Fibroblast of upper back skin (primary cell): ENCODE data around the gene UTP25.
"Not testable (repeated sequence)": the region's sequence is repeated elsewhere in the genome, so short reads cannot be mapped to it uniquely, and the experiment has no call there.

Experiments used
- DNase-seq: peaks from one replicate; pipeline ENCODE4 v3.0.0-alpha.2; 2013

The UTP25 gene, protein sequence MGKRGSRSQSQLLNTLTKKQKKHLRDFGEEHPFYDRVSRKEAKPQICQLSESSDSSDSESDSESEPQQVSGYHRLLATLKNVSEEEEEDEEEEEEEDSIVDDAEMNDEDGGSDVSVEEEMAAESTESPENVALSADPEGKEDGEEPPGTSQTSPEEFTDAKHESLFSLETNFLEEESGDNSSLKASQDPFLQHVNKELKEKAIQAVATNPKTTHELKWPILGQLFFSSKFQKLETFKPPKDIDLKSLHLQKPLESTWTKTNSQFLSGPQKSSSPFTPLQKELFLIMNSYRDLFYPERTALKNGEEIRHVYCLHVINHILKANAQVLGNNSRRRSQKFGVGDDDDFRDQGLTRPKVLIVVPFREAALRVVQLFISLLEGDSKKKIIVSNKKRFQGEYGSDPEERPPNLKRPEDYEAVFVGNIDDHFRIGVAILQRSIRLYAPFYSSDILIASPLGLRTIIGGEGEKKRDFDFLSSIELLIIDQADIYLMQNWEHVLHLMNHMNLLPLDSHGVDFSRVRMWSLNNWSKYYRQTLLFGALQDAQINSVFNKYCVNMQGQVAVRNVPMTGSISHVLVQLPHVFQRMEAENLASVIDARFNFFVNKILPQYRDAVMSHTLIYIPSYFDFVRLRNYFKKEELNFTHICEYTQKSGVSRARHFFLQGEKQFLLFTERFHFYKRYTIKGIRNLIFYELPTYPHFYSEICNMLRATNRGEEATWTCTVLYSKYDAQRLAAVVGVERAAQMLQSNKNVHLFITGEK

DNA sequence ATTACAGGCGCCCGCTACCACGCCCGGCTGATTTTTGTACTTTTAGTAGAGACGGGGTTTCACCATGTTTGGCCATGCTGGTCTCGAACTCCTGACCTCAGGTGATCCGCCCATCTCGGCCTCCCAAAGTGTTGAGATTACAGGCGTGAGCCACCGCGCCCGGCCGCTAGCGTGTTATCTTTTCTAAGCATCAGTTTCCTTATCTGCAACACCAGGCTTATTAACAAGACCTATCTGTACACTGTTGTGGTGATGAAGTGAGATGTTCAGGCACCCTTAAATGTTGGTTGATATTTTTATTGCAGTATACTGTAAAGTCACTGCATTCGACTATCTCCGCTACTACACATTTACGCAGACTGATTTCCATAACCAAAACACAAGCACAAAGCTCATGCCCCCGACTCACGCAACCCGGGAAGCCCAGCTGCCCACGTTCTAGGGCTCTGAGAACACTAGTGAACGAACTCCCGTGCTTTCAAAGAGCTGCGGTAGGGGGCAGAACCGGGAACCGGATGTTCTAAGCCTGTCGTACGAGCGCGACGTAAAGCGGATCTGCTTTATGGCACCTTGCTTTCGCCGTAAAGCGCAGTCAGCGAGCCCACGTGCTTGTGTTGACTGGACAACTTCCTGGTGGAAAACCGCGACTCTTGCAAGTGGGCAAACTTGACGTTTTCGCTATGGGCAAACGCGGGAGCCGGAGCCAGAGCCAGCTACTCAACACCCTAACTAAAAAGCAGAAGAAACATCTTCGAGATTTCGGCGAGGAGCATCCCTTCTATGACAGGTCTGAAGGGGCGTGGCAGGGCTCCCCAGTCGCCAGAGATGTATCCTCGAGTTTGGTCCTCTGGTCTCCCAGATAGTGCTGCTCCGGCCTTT, at the start of gene UTP25:
Gene UTP25 (plus strand): TSS at position 589 of the 879 bp plus-strand sequence. CDS start 92 bp downstream, at position 681.
- peak; percentile 96 for DNase-seq

DNA sequence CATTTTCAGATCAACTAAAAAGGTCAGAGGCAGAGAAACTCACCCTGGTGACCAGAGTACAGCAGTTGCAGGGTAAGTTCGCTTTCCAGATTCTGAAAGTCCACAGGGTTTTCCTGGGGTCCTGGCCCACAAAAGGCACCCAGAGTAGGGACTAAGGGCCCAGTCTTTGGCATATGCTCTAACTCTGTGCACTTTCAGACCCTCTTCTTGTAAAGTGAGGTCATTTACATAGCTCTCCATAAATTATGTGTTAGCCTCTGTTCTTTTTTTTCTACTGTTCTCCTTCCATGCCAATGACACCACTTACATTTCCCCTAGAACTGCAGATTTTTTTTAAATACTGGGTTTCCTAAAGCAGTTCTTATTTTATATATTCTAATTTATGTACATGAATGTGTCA, 49.7 kb upstream of the UTP25 start:
- no peak for DNase-seq

DNA sequence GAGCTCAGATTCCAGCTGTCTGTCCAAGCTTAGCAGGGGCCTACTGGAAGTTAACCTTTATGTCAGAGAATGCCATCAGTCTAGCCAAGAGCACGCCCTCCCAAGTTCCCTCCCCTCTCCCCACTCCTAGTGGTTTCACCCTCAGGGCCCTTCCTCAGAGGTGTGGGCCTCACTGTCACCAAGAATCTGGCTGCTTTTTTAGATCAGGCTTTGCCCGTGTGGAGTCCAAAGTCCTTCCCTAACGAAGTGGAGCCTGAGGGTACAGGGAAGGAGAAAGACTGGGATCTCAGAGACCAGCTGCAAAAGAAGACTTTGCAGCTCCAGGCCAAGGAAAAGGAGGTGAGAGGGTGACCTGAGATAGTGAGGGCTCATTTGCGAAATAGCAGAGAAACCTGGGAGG, 47.5 kb upstream of the UTP25 start:
- no peak for DNase-seq

DNA sequence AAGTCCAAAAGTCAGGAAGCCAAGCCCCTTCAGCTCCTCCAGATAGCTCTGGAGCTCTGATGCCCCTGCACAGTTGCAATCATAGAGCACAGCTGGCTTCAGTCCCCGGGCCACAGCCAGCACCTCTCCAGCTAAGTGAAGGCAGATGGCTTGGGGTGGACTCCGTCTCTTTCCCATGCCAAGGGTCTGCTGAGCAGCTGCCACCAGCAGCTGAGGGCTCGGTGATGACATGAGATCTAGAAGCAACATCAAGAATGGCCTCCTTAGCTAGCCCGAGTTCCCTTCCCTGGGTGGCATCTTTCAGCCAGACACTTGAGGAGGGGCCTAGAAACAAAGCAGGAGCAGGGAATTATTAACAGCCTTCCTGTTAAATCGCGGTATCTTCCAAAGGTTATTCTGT, 44.4 kb upstream of the UTP25 start:
- no peak for DNase-seq

DNA sequence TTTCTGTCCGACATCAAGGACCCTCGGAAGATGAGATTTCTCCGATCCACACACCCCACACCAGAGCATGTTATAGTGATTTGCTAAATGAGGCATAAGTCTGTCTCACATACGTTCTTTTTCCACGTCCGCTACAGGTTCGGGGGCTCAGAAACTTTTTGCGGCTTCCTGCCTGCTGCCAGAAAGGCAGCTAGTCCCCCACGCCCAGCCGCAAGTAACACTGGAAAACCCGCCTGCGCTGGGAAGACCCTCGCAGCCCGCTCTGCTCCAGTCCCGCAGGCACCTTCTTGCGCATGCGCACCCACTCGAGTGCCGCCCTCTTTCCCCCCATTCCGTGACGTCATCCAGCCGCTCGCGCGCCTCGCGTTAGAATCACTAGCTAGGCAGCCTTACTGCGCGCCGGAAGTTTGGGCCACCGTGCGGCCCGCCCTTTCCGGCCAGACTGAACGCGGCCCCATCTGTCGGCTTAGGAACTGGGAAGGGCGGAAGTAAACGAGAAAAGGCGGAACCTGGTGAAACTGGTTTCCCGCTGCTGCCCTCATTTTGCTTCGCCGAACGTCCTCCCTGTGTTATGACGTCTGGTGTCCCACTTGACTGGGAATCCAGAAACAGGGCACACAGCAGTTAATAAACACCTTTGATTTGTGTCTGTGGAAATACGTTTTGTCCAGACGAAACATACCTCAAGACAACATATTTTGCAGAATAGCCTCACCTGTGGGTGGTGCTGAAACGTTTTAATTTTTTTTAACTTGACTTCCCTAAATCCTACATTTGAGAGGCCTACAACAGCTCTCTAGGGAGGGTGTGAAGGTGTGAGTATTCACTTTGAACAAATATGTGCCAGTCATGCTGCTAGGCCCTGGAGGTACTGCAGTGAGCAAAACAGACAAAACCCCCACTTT, 43.3 kb upstream of the UTP25 start, which contains the start of gene C1orf74:
Gene C1orf74 (minus strand): TSS at position 295 of the 905 bp plus-strand sequence. CDS start 925 bp downstream, outside the sequence.
- DNase-seq: peak; percentile 98

DNA sequence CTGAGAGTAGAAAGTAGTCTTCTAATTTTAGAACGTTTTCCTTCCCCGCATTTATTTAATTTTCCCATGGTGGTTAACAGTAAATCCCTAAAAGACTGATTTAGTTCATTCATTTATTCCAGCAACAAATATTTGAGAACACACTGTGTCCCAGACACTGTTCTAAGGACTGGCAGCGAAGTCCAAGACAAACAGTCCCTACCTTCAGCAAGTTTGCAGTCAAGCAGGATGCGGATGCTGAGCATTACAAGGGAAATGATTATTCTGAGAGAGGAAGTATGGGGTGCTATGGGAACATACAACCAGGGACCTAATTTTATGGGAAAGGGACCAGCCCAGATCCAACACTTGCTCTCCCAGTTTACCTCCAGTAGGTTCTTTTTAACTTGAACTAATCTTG, 42.2 kb upstream of the UTP25 start:
- DNase-seq: no peak

DNA sequence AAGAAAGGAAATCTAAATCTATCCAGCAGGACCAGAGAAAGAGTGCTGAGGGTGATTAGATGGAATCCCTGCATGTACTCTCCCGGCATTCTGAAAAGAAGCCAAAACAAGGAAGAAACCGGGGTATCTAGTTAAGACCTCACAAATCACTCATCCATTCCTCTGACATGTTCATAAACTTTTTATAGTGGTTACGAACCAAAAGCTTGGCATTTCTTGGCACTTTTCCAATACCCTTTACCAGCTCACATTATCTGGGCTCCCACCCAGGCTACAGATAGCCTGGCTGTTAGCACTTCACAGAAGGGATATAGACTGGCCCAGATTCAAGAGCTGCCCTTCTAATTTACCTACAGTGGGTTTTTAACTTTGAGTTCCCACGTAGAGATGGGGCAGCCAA, 41.6 kb upstream of the UTP25 start:
- no peak for DNase-seq

DNA sequence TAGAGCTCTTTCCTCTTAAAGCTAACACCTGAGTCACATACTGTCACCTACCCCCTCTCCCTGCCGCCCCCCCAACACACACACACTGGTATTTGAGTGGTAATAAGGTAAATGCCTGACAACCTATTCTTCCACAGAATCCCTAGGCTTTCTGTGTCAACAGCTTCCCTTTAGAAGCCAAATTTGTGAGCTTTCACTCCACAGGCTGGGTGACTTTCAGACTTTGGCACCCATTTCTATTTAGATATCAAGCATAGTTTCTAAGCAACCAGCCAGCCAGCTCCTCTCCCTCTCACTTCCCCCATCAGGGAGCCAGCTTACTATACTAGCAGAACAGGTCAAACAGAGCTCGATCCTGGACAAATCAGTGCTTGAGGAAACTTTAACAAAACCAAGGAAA, 40.2 kb upstream of the UTP25 start:
- no peak for DNase-seq

DNA sequence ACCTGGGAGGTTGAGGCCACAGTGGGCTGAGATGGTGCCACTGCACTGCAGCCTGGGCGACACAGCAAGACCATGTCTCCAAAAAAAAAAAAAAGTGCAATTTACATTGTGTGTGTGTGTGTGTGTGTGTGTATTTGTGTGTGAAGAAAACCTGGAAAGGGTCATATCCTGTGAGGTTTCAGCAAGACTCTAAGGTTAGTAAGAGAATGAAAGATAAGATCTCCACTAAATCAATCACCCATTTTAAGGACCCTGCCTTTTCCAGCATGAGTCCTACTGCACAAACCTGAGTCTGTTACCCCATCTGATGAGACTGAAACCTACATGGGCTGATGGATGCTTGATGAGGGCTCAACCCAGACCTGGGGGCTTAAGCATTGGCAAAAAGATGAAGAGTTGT, 38.5 kb upstream of the UTP25 start:
- no peak for DNase-seq

DNA sequence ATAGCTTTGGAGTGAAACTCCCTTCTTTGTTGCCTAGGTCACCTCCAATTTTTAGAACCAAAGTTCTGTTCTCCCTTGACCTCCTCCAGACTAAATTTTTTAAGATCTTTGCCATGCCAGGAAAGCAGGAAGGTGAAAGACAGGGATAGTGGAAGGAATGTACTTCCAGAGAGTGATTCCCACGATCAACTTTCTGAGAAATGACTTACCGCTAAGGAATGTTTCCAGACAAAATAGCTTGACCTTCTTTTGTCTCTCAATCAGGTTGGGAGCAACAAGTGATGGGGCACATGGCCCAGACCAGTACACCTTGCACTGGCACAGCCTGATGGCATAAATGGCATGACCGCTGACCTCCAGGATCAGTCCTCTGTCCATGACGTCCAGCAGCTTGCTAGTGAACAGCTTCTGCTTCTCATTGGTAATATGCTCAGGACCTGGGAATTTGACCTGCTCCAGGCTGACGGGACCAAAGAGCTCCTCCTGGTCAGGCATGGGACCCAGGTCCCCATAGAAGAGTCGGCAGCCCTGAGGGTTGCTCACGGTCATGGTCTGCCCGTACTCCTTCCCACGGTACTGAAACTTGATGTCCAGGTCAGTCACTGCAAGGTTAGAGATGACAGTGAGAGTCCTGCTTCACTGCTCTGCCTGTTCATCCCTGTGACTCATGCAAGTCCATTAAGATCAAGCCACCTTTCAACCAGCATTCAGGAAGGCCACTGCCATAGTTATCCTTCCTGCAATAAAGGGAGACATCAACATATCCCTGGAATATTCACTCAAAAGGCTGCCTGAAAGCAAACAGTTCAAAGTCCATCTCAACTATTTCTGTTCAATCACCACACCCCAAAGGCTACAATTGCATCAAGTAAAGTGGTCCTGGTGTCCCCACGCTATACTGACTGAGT, 37.2 kb upstream of the UTP25 start:
- no peak for DNase-seq

DNA sequence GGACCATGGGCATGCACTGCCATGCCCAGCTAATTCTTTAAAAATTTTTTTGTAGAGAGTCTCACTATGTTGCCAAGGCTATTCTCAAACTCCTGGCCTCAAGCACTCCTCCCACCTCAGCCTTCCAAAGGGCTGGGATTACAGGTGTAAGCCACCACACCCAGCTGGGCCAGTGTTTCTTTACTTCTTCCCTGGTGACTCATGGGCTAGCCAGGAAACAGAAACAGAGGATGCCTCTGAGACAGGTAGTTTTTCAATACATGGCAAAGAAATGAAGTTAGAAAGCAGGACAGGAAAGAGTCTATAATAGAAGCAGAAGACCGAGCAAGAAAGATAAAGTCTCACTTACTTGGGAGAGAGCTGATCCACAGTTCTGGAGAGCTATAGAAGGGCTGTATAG, 35.9 kb upstream of the UTP25 start:
- DNase-seq: no peak

DNA sequence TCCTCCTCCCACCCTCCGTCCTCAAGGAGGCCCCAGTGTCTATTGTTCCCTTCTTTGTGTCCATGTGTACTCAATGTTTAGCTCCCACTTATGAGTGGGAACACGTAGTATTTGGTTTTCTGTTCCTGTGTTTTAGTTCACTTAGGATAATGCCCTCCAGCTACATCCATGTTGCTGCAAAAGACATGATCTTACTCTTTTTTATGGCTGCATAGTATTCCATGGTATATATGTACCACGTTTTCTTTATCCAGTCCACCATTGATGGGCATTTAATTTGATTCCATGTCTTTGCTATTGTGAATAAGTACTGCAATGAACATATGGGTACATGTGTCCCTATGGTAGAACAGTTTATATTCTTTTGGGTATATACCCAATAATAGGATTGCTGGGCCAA, 34.1 kb upstream of the UTP25 start:
- not testable (repeated sequence) for DNase-seq

DNA sequence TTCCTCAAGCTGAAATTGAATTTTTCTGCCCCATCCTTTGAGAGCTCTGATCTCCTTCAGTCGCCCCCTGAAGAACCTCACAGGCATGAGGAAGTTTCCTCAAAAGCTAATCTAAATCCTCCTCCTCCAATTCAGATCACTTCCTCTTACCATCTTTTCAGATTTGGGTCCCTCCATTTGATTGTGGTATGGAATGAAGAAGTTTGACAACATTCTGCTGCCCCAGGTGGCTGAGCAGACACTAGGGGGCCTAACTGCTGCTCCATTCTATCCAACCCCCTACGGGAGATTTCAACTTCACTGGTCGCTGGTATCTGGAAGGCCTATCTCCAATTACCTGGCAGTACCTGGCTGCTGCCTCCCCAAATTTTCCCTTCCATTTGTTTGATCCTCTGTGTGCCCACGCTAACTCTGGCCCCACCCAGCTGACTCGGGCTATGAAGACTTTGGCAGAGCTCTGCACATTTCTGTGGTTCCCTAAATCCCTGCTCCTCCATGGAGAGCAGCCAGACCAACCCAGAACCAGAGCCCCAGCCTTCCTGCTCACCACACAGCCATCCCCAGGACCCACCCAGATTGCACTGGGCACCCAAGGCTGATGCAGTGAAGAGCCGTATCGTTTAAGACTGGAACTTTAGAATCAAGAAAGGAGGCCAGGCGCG, 29.7 kb upstream of the UTP25 start:
- peak; percentile 25 for DNase-seq

DNA sequence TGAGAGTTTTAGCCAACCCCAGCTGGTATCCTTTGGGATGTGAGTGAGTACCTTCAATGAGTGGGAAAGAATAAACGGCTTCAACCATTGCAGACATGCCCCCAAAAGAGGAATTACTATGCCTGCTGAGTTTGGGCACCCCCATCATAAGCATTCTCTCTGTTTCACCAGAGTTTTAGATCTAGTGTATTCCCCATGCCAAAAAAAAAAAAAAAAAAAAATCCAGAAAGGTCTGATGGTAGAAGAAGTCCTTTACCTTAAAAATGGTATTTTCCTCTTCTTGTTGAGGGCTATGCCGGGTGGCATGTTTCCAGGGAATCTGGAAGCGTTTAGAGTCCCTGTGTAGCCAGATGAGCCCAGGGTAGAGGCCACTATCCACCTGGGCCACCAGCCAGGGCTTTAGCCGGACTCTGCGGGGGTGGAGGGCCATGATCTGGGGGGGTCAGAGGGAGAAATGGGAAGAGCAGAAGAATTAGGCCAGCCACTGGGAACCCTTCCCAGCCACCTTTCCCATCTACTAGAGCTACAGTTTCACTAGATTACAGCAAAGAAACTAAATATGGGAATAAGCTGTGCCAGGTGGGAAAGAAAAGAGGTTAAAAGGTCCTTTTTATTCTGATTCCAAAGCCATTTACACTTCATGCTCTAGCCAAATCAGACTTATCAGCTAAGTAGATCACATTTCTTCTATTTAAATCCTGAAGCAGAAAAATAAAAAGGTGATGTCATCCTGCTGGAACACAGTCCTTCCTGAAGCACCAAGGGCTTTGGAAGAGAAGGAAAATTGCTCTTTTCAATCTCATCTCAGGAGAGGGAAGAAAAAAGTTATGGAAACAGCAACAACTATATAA, 26.6 kb upstream of the UTP25 start:
- peak; percentile 43 for DNase-seq

DNA sequence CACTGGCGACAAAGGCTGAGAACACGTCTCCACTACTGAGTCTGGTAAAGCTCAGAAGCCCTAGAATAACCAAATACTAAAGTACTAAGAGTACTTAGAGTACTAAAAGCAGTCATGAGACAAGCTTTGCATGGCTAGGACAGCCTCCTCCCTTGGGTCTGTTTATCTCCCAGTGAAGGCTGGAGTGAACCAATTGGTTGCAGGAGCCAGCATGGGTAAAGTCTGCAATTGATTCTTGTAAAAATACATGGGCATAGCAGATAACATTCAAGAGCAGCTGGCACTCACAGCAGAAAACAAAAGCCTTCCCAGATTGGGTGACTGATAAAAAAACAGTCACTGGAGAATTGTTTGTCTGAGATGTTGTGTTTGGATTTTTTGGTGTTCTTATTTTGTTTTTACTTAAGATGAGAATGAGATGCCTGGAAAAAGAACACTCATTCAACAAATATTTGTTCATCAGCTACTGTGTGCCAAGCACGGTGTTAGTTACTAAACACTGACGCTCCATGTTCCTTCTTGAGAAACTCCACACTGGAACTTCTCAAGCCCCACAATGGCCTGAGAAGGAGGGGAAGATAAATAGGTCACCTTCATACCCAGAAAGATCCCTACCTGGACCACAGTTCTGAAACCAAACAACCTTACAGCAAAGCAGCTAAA, 25.5 kb upstream of the UTP25 start:
- DNase-seq: no peak

DNA sequence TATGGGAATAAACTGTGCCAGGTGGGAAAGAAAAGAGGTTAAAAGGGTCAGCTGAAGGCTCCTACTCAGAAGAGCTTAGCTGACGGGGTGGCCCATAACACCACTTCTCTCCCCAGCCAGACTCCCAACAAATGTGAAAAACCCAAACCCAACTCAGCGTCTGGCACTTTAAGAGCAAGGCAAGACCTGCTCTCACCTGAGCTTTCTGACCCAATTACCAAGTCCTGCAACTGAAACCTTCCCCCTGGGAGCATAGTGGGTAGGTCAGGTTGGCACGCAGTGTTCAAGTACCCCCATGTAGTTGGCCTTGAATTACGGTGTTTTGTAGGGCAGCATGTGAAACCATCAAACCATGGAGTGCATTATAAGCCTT, 25.0 kb upstream of the UTP25 start:
- DNase-seq: no peak

DNA sequence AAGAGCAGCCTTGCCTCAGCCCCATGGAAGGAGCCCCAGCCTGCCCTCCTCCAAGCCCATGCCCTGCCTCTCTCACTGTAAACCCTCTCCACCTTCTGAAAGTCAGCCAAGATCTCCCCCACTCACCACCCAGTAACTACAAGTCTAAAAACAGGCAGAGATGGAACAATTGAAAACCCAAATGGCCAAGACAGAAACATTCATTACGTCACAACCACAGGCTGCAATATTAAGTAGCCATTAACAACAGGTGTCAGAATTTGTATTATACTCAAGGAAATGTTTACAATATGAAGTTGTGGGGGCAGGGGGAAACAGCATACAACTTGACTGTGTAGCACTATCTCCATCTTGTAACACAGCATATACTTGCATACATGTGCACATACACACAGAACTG, 24.2 kb upstream of the UTP25 start:
- no peak for DNase-seq

DNA sequence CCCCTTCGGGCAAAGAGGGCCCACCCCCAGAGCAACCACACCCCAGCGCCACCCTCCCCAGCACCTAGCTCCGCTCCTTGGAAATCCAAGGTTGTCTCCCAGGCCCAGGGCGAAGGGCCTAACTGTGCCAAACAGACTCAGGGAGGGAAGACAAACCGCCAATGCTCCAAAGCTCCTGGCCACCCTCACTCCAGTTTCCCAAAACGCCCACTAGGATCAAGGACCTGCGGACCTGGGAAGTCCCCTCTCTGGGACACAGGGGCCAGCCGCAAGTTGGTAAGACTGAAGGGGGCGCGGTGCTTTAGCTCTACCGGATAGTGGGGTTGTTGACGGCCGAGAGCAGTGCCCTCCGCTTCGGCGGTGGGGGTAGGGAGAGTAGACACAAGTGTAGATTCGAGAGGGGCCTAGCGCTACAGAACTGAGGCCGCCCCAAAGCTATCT, 22.4 kb upstream of the UTP25 start:
- no peak for DNase-seq
